HepG2 (cell line): ENCODE results near the gene S100A4. TPM values are rescaled to one million over a fixed set of nuclear protein-coding genes. Genes with fewer than 3 reads are reported as not detected.

Experiments
- BHLHE40 ChIP-seq: IDR thresholded peaks from 2 replicates; pipeline ENCODE4 v1.6.1; 2011; ENCODE audit warnings: low read length, improper control_type of control experiment
- EP300 ChIP-seq, 3 experiments: sonication (generic) in 1 of 3; formaldehyde crosslinking in 1 of 3; IDR thresholded peaks; 2 replicates each; pipeline versions ENCODE4 v1.5.1 to v1.6.1; 2011 to 2020; ENCODE audit warnings: low read depth in 2 of 3, low read length in 2 of 3, borderline replicate concordance in 1 of 3, improper control_type of control experiment in 1 of 3, mild to moderate bottlenecking in 1 of 3, missing genetic modification reagents in 1 of 3, moderate library complexity in 1 of 3
- FOXJ3 ChIP-seq: sonication (generic); formaldehyde crosslinking; IDR thresholded peaks from 2 replicates; pipeline ENCODE4 v1.4.0; 2020; ENCODE audit warnings: missing genetic modification reagents, mild to moderate bottlenecking, borderline replicate concordance
- NFE2L1 ChIP-seq: sonication (generic); formaldehyde crosslinking; IDR thresholded peaks from 2 replicates; pipeline ENCODE4 v1.4.0; 2020; ENCODE audit warnings: missing genetic modification reagents, mild to moderate bottlenecking, borderline replicate concordance
- NFRKB ChIP-seq: fragments of 450-650 bp; IDR thresholded peaks from 2 replicates; pipeline ENCODE4 v1.6.1; 2017
- RBFOX2 ChIP-seq: fragments of 200-400 bp; formaldehyde crosslinking; IDR thresholded peaks from 2 replicates; pipeline ENCODE4 v1.6.1; 2017; ENCODE audit warnings: low read depth, mild to moderate bottlenecking, low read length
- SRY ChIP-seq: sonication (generic); formaldehyde crosslinking; IDR thresholded peaks from 2 replicates; pipeline ENCODE4 v1.8.0; 2022; ENCODE audit warnings: mild to moderate bottlenecking, missing genetic modification reagents
- ZFP36 ChIP-seq: fragments of 150-350 bp; IDR thresholded peaks from 2 replicates; pipeline ENCODE4 v1.6.1; 2018; ENCODE audit warnings: borderline replicate concordance, low read length, low read depth; ENCODE audit not compliant: partially characterized antibody
- ZKSCAN1 ChIP-seq: fragments of 150-350 bp; IDR thresholded peaks from 2 replicates; pipeline ENCODE4 v1.6.1; 2014; ENCODE audit warnings: low read length
- ZMYM2 ChIP-seq: sonication (generic); formaldehyde crosslinking; IDR thresholded peaks from 2 replicates; pipeline ENCODE4 v1.8.0; 2022; ENCODE audit warnings: mild to moderate bottlenecking, missing genetic modification reagents
- ZNF276 ChIP-seq: sonication (generic); formaldehyde crosslinking; IDR thresholded peaks from 2 replicates; pipeline ENCODE4 v1.4.0; 2020; ENCODE audit warnings: mild to moderate bottlenecking, low read depth, missing genetic modification reagents
- ZNF367 ChIP-seq: sonication (generic); formaldehyde crosslinking; IDR thresholded peaks from 2 replicates; pipeline ENCODE4 v1.4.0; 2020; ENCODE audit warnings: missing genetic modification reagents, borderline replicate concordance
- ZNF430 ChIP-seq: sonication (generic); formaldehyde crosslinking; IDR thresholded peaks from 2 replicates; pipeline ENCODE4 v1.9.0; 2021; ENCODE audit warnings: mild to moderate bottlenecking, missing genetic modification reagents
- ZNF646 ChIP-seq: sonication (generic); formaldehyde crosslinking; IDR thresholded peaks from 2 replicates; pipeline ENCODE4 v1.9.0; 2021; ENCODE audit warnings: mild to moderate bottlenecking, missing genetic modification reagents
- ZNF672 ChIP-seq: sonication (generic); formaldehyde crosslinking; IDR thresholded peaks from 2 replicates; pipeline ENCODE4 v1.8.1; 2022; ENCODE audit warnings: missing genetic modification reagents
- ZNF709 ChIP-seq: sonication (generic); formaldehyde crosslinking; IDR thresholded peaks from 2 replicates; pipeline ENCODE4 v1.5.0; 2020; ENCODE audit warnings: mild to moderate bottlenecking, missing genetic modification reagents
- polyA plus RNA-seq, 8 experiments: library from polyadenylated mRNA; depleted of rRNA in 3 of 8; stranded (reverse) in 7 of 8; unstranded in 1 of 8; fragments of >200 nt; fragmentation: Illumina TruSeq in 4 of 8; extraction: Trizol in 4 of 8; gene quantifications; 2 replicates each; pipeline versions ENCODE4 v1.2.1 to v1.2.3, GENCODE V29; 2011 to 2016; ENCODE audit warnings: low read depth in 4 of 8, missing spikeins in 1 of 8, mixed read lengths in 1 of 8; ENCODE audit not compliant: insufficient read depth in 1 of 8
- total RNA-seq, 5 experiments: library from RNA; depleted of rRNA; stranded (reverse); fragments of >200 nt; fragmentation: Illumina TruSeq; extraction: Trizol; gene quantifications; 2 replicates each; pipeline ENCODE4 v1.2.3, GENCODE V29; 2016; ENCODE audit warnings: low read depth in 1 of 5
- TF ChIP-seq, protein P1 (sequence below): sonication (generic); formaldehyde crosslinking; IDR thresholded peaks from 2 replicates; pipeline ENCODE4 v1.4.0; 2020; ENCODE audit warnings: mild to moderate bottlenecking, missing genetic modification reagents, borderline replicate concordance

Gene S100A4
- total and polyA plus RNA-seq, 2 of the 13 experiments (the other 11 are each of a cell fraction or from before 2014, with no cell fraction given): 12.9 to 20.2 TPM

DNA sequence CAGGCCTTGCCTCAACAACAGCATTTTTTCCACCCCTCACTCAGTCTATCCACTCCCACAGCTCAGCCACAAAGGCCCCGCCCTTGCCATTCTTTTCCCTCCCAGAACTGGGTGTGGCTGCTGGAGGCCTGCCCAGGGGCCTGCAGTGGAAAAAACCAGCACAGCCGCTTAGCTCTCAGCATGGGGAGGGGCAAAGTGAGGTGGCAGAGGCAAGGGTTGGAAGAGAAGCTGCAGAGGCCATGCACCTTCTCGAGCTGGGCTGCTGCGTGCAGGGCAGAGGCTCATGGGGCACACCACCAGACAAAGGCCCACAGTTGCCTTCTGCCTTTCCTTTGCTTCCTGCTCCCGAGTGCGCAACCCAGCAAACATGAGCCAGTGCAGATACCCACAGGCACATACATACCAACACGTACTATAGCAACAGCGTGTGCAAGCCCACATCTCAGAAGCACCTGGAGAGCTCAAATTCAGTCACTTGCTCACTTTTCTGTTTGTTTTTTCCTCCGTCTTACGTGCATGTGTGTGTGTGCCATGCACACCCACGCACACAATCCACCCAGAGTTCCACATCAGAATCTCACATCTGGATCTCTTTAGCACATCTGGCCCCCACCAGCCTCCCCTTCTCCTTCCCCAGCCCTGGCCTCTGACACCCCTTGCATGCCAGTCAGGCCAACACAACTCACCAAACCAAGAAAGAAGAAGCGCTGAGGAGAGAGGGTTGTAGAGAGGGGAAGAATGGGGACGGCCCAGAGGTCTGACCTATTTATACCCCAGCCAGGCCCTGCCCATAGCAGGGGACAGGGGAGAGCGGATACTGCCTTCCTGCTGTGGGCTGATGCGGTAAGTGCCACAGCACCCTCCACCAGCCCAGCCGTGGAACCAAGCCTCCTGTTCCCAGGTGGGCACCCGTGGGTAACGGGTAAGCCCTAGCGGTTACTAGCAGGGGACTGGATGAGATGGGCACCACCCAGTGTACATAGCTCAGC lies at the start of gene S100A4 (continued):
- peak; percentile 65; the same call in 1 of the 2 replicates for TF ChIP-seq ZNF276 (CRISPR knock-in tag)
- no peak for TF ChIP-seq ZKSCAN1
- no peak for TF ChIP-seq ZNF646
- no peak for TF ChIP-seq NFE2L1 (CRISPR knock-in tag)
- TF ChIP-seq EP300 (IDR thresholded peaks at IDR 0.05; ENCODE audit: low read depth in 2 of 2, low read length in 2 of 2): peak in 1 of 2 experiments; percentile 87; a peak in 2 of 4 replicates
- TF ChIP-seq EP300 (CRISPR knock-in tag; IDR thresholded peaks at IDR 0.05; ENCODE audit: borderline replicate concordance): no peak
- TF ChIP-seq FOXJ3 (CRISPR knock-in tag): no peak
- 0 out of 2 replicates have a peak, but pooled peaks have one; percentile 14 for TF ChIP-seq ZNF709 (CRISPR knock-in tag)
- TF ChIP-seq SRY: no peak
- TF ChIP-seq, protein P1, sequence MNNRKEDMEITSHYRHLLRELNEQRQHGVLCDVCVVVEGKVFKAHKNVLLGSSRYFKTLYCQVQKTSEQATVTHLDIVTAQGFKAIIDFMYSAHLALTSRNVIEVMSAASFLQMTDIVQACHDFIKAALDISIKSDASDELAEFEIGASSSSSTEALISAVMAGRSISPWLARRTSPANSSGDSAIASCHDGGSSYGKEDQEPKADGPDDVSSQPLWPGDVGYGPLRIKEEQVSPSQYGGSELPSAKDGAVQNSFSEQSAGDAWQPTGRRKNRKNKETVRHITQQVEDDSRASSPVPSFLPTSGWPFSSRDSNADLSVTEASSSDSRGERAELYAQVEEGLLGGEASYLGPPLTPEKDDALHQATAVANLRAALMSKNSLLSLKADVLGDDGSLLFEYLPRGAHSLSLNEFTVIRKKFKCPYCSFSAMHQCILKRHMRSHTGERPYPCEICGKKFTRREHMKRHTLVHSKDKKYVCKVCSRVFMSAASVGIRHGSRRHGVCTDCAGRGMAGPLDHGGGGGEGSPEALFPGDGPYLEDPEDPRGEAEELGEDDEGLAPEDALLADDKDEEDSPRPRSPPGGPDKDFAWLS (CRISPR knock-in tag): no peak
- TF ChIP-seq ZNF430: no peak
- no peak for TF ChIP-seq ZNF367 (CRISPR knock-in tag)
- no peak for TF ChIP-seq NFRKB
- TF ChIP-seq ZFP36: no peak
- no peak for TF ChIP-seq BHLHE40
- TF ChIP-seq ZNF672 (CRISPR knock-in tag): no peak
- 0 out of 2 replicates have a peak, but pooled peaks have one; percentile 22 for TF ChIP-seq ZMYM2
- peak; percentile 71 for TF ChIP-seq RBFOX2
